ENCODE data around the gene TMEM175.

Gene TMEM175

GRCh38 chr4:900073-900472, 32.2 kb upstream of the TMEM175 start:
- DNase-seq, result no peak

GRCh38 chr4:900721-901120, 31.5 kb upstream of the TMEM175 start:
- no peak for DNase-seq

GRCh38 chr4:901192-901910, 30.9 kb upstream of the TMEM175 start:
- no peak for DNase-seq

- no peak for DNase-seq
Observed at GRCh38 chr4:903066-904046, 28.9 kb upstream of the TMEM175 start.

- no peak for DNase-seq
Observed at GRCh38 chr4:905485-906338, 26.5 kb upstream of the TMEM175 start.

GRCh38 chr4:906339-907102, 25.7 kb upstream of the TMEM175 start:
- DNase-seq, result no peak

GRCh38 chr4:907103-907400, 25.2 kb upstream of the TMEM175 start:
- DNase-seq, result no peak

GRCh38 chr4:907691-908425, 24.4 kb upstream of the TMEM175 start:
- no peak for DNase-seq

- DNase-seq, result no peak
Observed at GRCh38 chr4:909131-909571, 23.1 kb upstream of the TMEM175 start.

- DNase-seq, result no peak
Observed at GRCh38 chr4:909821-910220, 22.4 kb upstream of the TMEM175 start.

- DNase-seq, result no peak
Observed at GRCh38 chr4:910366-911091, 21.7 kb upstream of the TMEM175 start.

GRCh38 chr4:911221-911751, 21.0 kb upstream of the TMEM175 start:
- no peak for DNase-seq

GRCh38 chr4:911871-912490, 20.3 kb upstream of the TMEM175 start:
- DNase-seq, result no peak

GRCh38 chr4:912548-913279, 19.5 kb upstream of the TMEM175 start:
- DNase-seq, result no peak

- no peak for DNase-seq
Observed at GRCh38 chr4:913280-913618, 19.0 kb upstream of the TMEM175 start.

GRCh38 chr4:914531-914930, 17.7 kb upstream of the TMEM175 start:
- no peak for DNase-seq

- no peak for DNase-seq
Observed at GRCh38 chr4:915041-915474, 17.2 kb upstream of the TMEM175 start.

GRCh38 chr4:915595-915994, 16.7 kb upstream of the TMEM175 start:
- DNase-seq, result no peak

- DNase-seq, result no peak
Observed at GRCh38 chr4:917466-917865, 14.8 kb upstream of the TMEM175 start.

- DNase-seq, result no peak
Observed at GRCh38 chr4:917992-918391, 14.3 kb upstream of the TMEM175 start.

Measured in DMS79 treated with DMSO at 0.1 percent for 48 hours (cell line).